Natural killer cell (primary cell): Measurements from ENCODE around the gene ERCC8. TPM values are rescaled to one million over a fixed set of nuclear protein-coding genes. Genes with fewer than 3 reads are reported as not detected.

Experiments
- ATAC-seq, 3 donors: fragments of 150-1000 bp in 2 of 3; fragments of 200-7000 bp in 1 of 3; cut with Tn5 transposase; 1 replicate in 1 of 3; 2 replicates in 2 of 3; pipeline ENCODE4 v1.10.0; 2021; ENCODE audit warnings: mild to moderate bottlenecking in 2 of 3, moderate library complexity in 2 of 3
- DNase-seq, 2 donors: peaks; one replicate each; pipeline versions ENCODE4 v3.0.0 to v3.0.0-alpha.2; 2013 to 2021; ENCODE audit warnings: mixed read lengths in 1 of 2
- H3K27ac ChIP-seq: one replicate; pipeline ENCODE4 v1.5.1; 2013; ENCODE audit warnings: mild to moderate bottlenecking, low read length
- H3K27me3 ChIP-seq: one replicate; pipeline ENCODE4 v1.6.1; 2013; ENCODE audit warnings: low read length; ENCODE audit not compliant: control insufficient read depth, insufficient read depth
- H3K36me3 ChIP-seq: one replicate; pipeline ENCODE4 v1.6.1; 2013; ENCODE audit warnings: low read length; ENCODE audit not compliant: control insufficient read depth, insufficient read depth
- H3K4me1 ChIP-seq: one replicate; pipeline ENCODE4 v1.6.1; 2013; ENCODE audit warnings: low read length; ENCODE audit not compliant: control insufficient read depth, insufficient read depth
- H3K4me3 ChIP-seq: one replicate; pipeline ENCODE4 v1.5.1; 2013; ENCODE audit warnings: low read length
- H3K9me3 ChIP-seq: one replicate; pipeline ENCODE4 v1.6.1; 2013; ENCODE audit warnings: low read length; ENCODE audit not compliant: control insufficient read depth, insufficient read depth
- H3K27ac Mint-ChIP-seq, 2 donors: one replicate each; pipeline ENCODE4 v1.8.0; 2022; ENCODE audit warnings: mild to moderate bottlenecking in 2 of 2, mixed read lengths in 2 of 2, moderate library complexity in 1 of 2
- H3K27me3 Mint-ChIP-seq, 2 donors: one replicate each; pipeline ENCODE4 v1.8.0; 2022; ENCODE audit warnings: low read depth in 2 of 2, mixed read lengths in 2 of 2
- H3K36me3 Mint-ChIP-seq: one replicate; pipeline ENCODE4 v1.8.0; 2022; ENCODE audit warnings: mixed read lengths
- H3K4me1 Mint-ChIP-seq, 2 donors: one replicate each; pipeline ENCODE4 v1.8.0; 2022; ENCODE audit warnings: mixed read lengths in 2 of 2
- H3K4me3 Mint-ChIP-seq: one replicate; pipeline ENCODE4 v1.8.0; 2022; ENCODE audit warnings: mild to moderate bottlenecking, moderate library complexity, mixed read lengths
- H3K9me3 Mint-ChIP-seq, 2 donors: one replicate each; pipeline ENCODE4 v1.8.0; 2022; ENCODE audit warnings: mixed read lengths in 2 of 2
- WGBS: methylation state at CpG from one replicate; pipeline ENCODE4 v1.1.7; 2013; ENCODE audit warnings: missing lambda C conversion rate; ENCODE audit not compliant: insufficient coverage; 5-methylcytosine and 5-hydroxymethylcytosine counted together
- intact Hi-C: fragments of 100-400 bp; cut with micrococcal nuclease; formaldehyde crosslinking; loops from one replicate; pipeline ENCODE4 v1.14.2; 2022
- total RNA-seq, 4 donors: library from RNA; stranded (reverse); fragments of 120-200 nt in 1 of 4; gene quantifications; one replicate each; pipeline versions ENCODE4 v1.2.3 to v1.2.4, GENCODE V29; 2013 to 2022
- TF ChIP-seq, protein P1 (sequence below): fragments of 200-600 bp; IDR thresholded peaks from one replicate; pipeline ENCODE4 v1.8.0; 2022; ENCODE audit warnings: antibody characterized with exemption

The ERCC8 gene, protein sequence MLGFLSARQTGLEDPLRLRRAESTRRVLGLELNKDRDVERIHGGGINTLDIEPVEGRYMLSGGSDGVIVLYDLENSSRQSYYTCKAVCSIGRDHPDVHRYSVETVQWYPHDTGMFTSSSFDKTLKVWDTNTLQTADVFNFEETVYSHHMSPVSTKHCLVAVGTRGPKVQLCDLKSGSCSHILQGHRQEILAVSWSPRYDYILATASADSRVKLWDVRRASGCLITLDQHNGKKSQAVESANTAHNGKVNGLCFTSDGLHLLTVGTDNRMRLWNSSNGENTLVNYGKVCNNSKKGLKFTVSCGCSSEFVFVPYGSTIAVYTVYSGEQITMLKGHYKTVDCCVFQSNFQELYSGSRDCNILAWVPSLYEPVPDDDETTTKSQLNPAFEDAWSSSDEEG
- total RNA-seq: 1 to 10 TPM; 4.8 to 9.1 (median 5.5) TPM
- 20.3 TPM for total RNA-seq (2013)

DNA sequence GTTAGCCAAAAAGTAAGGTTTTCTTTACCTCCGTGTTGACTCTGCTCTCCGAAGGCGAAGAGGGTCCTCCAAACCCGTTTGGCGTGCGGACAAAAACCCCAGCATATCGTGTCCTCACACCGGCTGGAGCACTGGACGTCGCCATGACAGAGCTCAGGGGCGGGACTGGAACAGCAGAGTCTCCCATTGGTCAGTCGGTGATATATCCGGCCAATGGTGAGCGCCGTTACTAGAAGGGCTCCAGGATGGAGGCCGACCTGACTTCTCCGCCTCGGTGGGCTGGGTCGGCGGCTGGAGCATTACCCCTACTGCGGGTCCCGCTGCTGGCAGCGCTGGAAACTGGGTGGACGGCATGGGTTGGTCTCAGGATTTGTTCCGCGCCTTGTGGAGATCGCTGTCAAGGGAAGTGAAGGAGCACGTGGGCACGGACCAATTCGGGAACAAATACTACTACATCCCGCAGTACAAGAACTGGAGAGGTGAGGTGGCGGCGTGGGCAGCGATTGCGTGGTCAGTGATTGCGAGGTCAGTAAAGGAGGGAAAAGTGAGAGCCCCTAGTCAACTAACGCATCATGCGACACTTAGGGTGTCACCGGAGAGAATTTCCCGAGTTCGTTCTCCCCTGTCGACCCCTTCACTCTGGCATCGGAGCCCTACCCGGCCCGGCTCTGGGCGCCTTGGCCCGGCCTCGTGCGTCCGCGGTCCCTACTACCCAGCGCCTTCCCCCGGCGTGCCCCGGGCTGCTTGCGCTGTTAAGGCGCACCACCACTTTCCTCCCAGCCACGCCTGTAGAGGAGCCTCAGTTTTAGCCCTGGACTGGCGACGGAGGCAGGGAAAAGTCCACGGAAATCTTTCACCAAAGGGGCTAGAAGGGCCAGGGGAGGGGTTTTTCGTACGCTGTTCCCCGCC, at the start of gene ERCC8, which contains the start of gene NDUFAF2:
Gene ERCC8, minus strand, starts transcription at position 167 of the 909 bp plus-strand sequence. Its CDS starts 62 bp downstream, at position 105.
Gene NDUFAF2, plus strand, starts transcription at position 302 of the 909 bp plus-strand sequence. Its CDS starts 51 bp downstream, at position 353.
- TF ChIP-seq, protein P1, sequence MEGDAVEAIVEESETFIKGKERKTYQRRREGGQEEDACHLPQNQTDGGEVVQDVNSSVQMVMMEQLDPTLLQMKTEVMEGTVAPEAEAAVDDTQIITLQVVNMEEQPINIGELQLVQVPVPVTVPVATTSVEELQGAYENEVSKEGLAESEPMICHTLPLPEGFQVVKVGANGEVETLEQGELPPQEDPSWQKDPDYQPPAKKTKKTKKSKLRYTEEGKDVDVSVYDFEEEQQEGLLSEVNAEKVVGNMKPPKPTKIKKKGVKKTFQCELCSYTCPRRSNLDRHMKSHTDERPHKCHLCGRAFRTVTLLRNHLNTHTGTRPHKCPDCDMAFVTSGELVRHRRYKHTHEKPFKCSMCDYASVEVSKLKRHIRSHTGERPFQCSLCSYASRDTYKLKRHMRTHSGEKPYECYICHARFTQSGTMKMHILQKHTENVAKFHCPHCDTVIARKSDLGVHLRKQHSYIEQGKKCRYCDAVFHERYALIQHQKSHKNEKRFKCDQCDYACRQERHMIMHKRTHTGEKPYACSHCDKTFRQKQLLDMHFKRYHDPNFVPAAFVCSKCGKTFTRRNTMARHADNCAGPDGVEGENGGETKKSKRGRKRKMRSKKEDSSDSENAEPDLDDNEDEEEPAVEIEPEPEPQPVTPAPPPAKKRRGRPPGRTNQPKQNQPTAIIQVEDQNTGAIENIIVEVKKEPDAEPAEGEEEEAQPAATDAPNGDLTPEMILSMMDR: no peak
- H3K4me1 ChIP-seq: peaks cover 12% of the 10 kb centered on the region
- H3K27me3 Mint-ChIP-seq: no peaks in the 10 kb centered on the region

DNA sequence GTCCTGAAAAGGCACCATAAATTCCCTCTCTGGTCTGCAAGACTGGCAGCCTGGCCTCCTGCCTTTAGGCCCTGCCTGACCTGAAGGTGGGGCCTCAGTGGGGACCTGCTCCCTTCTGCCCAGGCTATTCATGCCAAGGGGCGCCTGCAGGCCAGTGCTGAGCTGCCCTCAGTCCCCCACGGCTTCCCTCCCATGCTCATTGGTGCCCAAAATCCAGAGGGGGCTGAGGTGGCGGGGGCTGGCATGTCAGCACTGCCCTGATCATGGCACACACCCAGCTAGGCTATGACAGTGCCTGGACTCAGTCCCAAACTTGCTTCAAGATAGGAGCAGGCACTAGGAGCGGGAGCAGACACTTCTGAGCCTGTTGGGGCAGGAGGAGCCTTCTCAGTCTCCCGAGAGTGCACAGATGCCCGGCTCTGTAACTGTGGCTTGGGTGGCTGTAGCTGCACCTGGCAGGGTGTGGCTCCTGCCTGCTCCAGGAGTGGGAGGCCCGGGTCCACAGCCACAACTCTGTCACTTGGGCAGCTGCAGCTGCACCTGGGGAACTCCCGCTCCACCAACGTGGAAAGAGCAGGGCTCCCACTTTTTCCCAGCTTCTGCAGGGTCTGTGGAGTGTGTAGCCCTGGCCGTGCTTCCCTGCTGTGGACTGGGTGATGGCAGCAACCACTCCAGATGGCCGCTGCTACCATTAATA, 49.2 kb upstream of the ERCC8 start:
- peaks cover 5 to 12% of the 10 kb centered on the region in 2 donors for H3K9me3 Mint-ChIP-seq
- TF ChIP-seq, protein P1: no peak
- H3K4me3 Mint-ChIP-seq: no peak overlapping the region
- H3K4me1 Mint-ChIP-seq: peaks cover 0 to 11% of the 10 kb centered on the region in 2 donors
- DNase-seq (no peak), ATAC-seq (no peak)
- H3K27me3 Mint-ChIP-seq: no peaks in the 10 kb centered on the region
- H3K36me3 Mint-ChIP-seq: peaks cover 9% of the 10 kb centered on the region
- no peaks in the 10 kb centered on the region for H3K27me3 ChIP-seq
- no peaks in the 10 kb centered on the region for H3K4me1 ChIP-seq
- H3K36me3 ChIP-seq: no peaks in the 10 kb centered on the region
- WGBS: 88% methylated on average over 11 of the region's 11 CpGs
- no peak overlapping the region for H3K27ac ChIP-seq
- peaks cover 15% of the 10 kb centered on the region for H3K9me3 ChIP-seq
- H3K4me3 ChIP-seq: no peak overlapping the region
- H3K27ac Mint-ChIP-seq: no peak overlapping the region
- intact Hi-C loops: no loop called here

More for the DNA sequence above, at the start of gene ERCC8, which contains the start of gene NDUFAF2:
- Mint-ChIP-seq H3K36me3 (no peaks in the 10 kb centered on the region), H3K27ac (no peak within 1 kb of the TSS), H3K4me1 (peaks cover 10 to 11% of the 10 kb centered on the region in 2 donors), H3K9me3 (no peaks in the 10 kb centered on the region), H3K4me3 (no peak within 1 kb of the TSS)
- ATAC-seq (peak; percentile 98 to 100 (median 99)), DNase-seq (peak; percentile 88 to 93)
- H3K4me3 ChIP-seq: peak within 1 kb of the TSS; percentile 70
- peak within 1 kb of the TSS; percentile 49 for H3K27ac ChIP-seq
- under 1% methylated on average over 62 of the region's 64 CpGs for WGBS
- intact Hi-C loops: loop anchor here (10.0 kb wide), 1 partner anchor 220 kb away; the partner anchor contains the start of gene SMIM15
- H3K9me3 ChIP-seq: no peaks in the 10 kb centered on the region
- H3K27me3 ChIP-seq: no peaks in the 10 kb centered on the region
- no peaks in the 10 kb centered on the region for H3K36me3 ChIP-seq

DNA sequence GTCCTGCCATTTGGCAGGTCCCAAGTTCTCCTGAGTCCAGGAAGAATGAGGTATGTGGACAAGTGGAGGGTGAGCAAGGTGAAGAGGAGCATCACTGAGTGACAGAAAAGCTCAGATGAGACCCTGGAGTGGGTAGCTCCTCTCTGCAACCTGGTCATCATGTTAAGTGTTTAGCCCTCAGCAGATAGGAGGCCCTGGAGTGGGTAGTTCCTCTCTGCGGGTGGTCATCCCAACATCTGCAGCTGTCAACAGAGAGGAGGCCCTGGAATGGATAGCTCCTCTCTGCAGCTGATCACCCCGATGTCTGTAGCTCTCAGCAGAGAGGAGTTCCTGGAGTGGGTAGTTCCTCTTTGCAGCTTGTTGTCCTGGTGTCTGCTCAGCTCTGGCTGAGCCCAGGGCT, 48.6 kb upstream of the ERCC8 start:
- 92% methylated on average over 2 of the region's 2 CpGs for whole genome bisulfite sequencing
- H3K4me3 Mint-ChIP-seq: no peak overlapping the region
- Histone ChIP-seq H3K4me3 (no peak overlapping the region), H3K36me3 (no peaks in the 10 kb centered on the region), H3K27ac (no peak overlapping the region), H3K27me3 (no peaks in the 10 kb centered on the region), H3K4me1 (no peaks in the 10 kb centered on the region), H3K9me3 (peaks cover 15% of the 10 kb centered on the region)
- no peak overlapping the region for H3K27ac Mint-ChIP-seq
- H3K4me1 Mint-ChIP-seq: peaks cover 0 to 11% of the 10 kb centered on the region in 2 donors
- H3K36me3 Mint-ChIP-seq: peaks cover 15% of the 10 kb centered on the region
- no peak for ATAC-seq
- DNase-seq: no peak
- TF ChIP-seq, protein P1: no peak
- H3K27me3 Mint-ChIP-seq: no peaks in the 10 kb centered on the region
- intact Hi-C loops: no loop called here
- peaks cover 5 to 12% of the 10 kb centered on the region in 2 donors for H3K9me3 Mint-ChIP-seq
